HG02884 (cell line): ENCODE results near the gene PATL1.
A peak's percentile ranks its signal among the peaks of the same experiment; 100 is the strongest.
"Not testable (repeated sequence)": the region's sequence is repeated elsewhere in the genome, so short reads cannot be mapped to it uniquely, and the experiment has no call there.

Experiments
- ATAC-seq: cut with Tn5 transposase; IDR thresholded peaks from one replicate; pipeline ENCODE4 v1.9.1; 2021; ENCODE audit warnings: mild to moderate bottlenecking, moderate library complexity; ENCODE audit not compliant: unreplicated experiment

PATL1 gene

GRCh38 chr11:59678118-59678812 lies 9.4 kb upstream of the PATL1 start:
- ATAC-seq: no peak

- ATAC-seq: no peak
These were observed 7.4 kb upstream of the PATL1 start for GRCh38 chr11:59676205-59676604.

GRCh38 chr11:59674291-59674690 lies 5.5 kb upstream of the PATL1 start:
- no peak for ATAC-seq

GRCh38 chr11:59673291-59673690 lies 4.5 kb upstream of the PATL1 start:
- ATAC-seq: no peak

- no peak for ATAC-seq
These were observed 2.6 kb upstream of the PATL1 start for GRCh38 chr11:59671471-59671870.

GRCh38 chr11:59669611-59670009 lies 773 bp upstream of the PATL1 start:
- no peak for ATAC-seq

- peak; percentile 15 for ATAC-seq
These were observed 468 bp downstream of the PATL1 start for GRCh38 chr11:59668188-59668949.

- no peak for ATAC-seq
These were observed 1.0 kb downstream of the PATL1 start for GRCh38 chr11:59667812-59668187.

GRCh38 chr11:59666969-59667368 lies 1.9 kb downstream of the PATL1 start:
- no peak for ATAC-seq

- no peak for ATAC-seq
These were observed 8.2 kb downstream of the PATL1 start for GRCh38 chr11:59660621-59661020.

GRCh38 chr11:59659981-59660380 lies 8.9 kb downstream of the PATL1 start:
- ATAC-seq: no peak

GRCh38 chr11:59658036-59658435 lies 10.8 kb downstream of the PATL1 start:
- no peak for ATAC-seq

- ATAC-seq: no peak
These were observed 13.9 kb downstream of the PATL1 start for GRCh38 chr11:59654893-59655292.

GRCh38 chr11:59647245-59647980 lies 21.4 kb downstream of the PATL1 start:
- no peak for ATAC-seq

GRCh38 chr11:59644528-59644927 lies 24.3 kb downstream of the PATL1 start:
- ATAC-seq: no peak

GRCh38 chr11:59643390-59643789 lies 25.4 kb downstream of the PATL1 start:
- no peak for ATAC-seq

- ATAC-seq: no peak
These were observed 27.7 kb downstream of the PATL1 start for GRCh38 chr11:59641156-59641555.

- no peak for ATAC-seq
These were observed 38.3 kb downstream of the PATL1 start for GRCh38 chr11:59630493-59630892.

- ATAC-seq: no peak
These were observed 38.8 kb downstream of the PATL1 start for GRCh38 chr11:59629996-59630395.

GRCh38 chr11:59626969-59627368 lies 41.9 kb downstream of the PATL1 start:
- ATAC-seq: not testable (repeated sequence)

- no peak for ATAC-seq
These were observed 43.1 kb downstream of the PATL1 start for GRCh38 chr11:59625703-59626102.

- no peak for ATAC-seq
These were observed 51.0 kb downstream of the PATL1 start for GRCh38 chr11:59617876-59618275.
